ENCODE measurements around the gene POLR2I.
"Not testable (repeated sequence)": the region's sequence is repeated elsewhere in the genome, so short reads cannot be mapped to it uniquely, and the experiment has no call there.

Gene POLR2I

DNA sequence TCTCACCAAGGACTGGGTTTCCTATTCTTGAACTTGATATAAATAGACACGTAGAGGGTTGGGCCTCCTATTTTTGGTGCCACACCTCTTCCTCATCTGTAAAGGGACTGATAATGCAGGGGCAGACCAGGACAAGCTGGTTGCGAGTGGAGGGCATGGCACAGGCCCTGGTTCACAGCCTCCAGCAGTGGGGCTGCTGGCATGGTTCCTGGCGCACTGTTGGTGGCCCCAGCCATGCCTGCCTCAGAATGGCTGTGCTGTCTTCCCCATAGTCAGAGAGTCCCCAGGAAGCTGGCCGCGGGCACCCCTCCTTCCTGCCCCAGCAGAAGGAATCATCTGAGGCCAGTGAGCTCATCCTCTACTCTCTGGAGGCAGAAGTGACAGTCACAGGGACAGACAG lies 14.2 kb downstream of the POLR2I start:
- DNase-seq (ENCODE audit: low spot score), result no peak

DNA sequence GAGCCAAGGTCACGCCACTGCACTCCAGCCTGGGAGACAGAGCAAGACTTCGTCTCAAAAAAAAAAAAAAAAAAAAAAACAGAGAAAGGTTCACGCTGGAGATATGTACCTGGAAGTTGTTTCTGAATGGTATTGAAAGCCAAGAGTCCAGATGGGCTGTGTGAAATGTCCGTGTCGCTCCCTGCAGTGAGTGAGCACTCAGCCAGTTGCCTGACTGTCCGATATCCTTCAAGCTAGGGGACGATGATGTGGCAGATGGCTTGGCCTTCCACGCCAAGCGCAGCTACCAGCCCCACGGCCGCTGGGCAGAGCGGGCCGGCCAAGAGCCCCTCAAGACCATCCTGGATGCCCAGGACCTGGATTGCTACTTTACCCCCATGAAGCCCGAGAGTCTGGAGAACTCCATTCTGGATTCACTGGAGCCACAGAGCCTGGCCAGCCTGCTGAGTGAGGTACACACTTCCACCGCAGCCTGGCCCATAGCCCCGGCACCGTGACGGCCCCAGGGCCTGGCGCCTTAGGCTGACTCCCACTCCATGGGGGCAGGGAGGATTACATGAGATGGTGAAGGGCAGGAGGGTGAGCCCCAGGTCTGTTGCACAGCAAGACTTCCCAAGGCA lies 15.4 kb downstream of the POLR2I start:
- DNase-seq (ENCODE audit: low spot score), result no peak

DNA sequence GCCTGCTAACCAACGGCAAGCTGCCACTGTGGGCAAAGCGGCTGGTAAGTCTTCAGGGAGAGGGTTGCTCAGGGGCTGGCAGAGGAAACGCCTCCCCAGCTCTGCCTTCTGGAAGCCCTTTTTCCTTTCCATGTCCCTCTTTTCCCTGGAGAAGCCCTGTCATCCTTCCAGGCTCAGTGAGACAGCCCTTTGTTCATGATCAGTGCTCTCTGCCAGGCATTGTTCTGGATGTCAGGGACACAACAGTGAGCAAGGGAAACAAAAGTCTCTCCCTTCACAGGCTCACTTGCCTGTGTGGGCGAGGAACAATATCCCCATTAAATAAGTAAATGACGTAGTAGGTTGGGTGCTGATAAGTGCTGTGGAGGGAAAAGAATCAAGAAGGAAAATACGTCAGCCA lies 17.6 kb downstream of the POLR2I start:
- DNase-seq (ENCODE audit: low spot score), result no peak

DNA sequence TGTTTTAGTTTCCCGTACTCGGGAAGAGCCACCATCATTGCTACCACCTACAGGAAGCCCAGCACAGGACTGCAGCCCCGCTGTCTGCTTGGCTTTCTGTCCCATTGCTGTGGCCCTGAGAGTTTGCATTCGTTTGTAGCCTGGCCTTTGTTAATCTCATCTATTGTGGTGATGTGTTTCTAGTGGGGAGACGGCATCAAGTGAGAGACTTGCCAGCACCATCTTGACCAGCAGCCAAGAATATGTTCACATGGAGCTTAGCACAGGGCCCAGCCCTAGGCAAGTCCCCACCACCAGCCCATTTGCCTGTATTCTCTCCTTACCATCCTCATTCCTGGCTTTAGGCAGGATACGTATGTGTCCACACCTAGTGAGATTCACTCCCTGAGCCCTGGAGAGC lies 21.0 kb downstream of the POLR2I start:
- no peak for DNase-seq (ENCODE audit: low spot score)

- DNase-seq (ENCODE audit: low spot score), result no peak
Observed at GRCh38 chr19:36093146-36093662, 21.5 kb downstream of the POLR2I start.

DNA sequence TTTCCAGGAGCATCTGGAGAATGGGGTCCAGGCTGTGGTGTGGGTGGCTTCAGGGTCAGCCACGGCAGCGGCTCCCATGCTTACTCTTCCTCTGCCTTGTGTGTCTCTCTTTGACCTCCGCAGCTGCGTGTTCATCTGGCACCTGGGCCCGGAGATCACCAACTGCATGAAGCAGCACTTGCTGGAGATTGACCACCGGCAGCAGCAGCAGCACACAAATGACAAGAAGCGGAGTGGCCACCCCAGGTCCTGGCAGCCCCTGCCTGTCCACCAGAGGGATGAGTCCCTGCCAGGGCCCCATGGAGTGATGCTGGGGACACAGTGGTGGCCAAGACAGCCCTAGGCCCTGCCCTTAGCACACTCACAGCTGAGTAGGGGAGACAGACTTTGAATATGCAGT lies 22.1 kb downstream of the POLR2I start:
- DNase-seq (ENCODE audit: low spot score), result no peak

- DNase-seq (ENCODE audit: low spot score), result no peak
Observed at GRCh38 chr19:36090910-36091695, 23.6 kb downstream of the POLR2I start.

DNA sequence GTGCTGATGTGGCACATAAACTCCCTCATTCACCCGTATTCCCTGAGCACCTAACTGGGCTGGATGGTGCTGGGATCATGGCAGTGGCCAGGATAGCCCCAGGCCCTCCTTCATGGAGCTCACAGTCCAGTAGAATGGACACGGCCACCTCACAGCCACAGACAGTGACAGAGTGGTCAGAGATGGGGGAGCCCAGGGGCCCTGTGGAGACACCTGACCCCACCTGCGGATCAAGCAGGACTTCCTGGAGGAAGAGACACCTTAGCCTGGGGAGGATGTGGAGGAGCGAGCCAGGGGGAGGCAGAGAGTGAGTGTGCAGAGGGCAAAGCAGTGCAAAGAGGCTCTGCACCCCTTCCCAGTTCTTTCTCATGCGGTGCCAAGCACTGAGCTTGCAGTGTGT lies 24.8 kb downstream of the POLR2I start:
- no peak for DNase-seq (ENCODE audit: low spot score)

- DNase-seq (ENCODE audit: low spot score), result no peak
Observed at GRCh38 chr19:36086326-36086725, 28.3 kb downstream of the POLR2I start.

- DNase-seq (ENCODE audit: low spot score), result no peak
Observed at GRCh38 chr19:36084231-36085009, 30.3 kb downstream of the POLR2I start.

- no peak for DNase-seq (ENCODE audit: low spot score)
Observed at GRCh38 chr19:36082916-36083315, 31.8 kb downstream of the POLR2I start.

- peak; percentile 18 for DNase-seq (ENCODE audit: low spot score)
Observed at GRCh38 chr19:36081894-36082293, 32.8 kb downstream of the POLR2I start.

- peak; percentile 12 for DNase-seq (ENCODE audit: low spot score)
Observed at GRCh38 chr19:36081385-36081784, 33.3 kb downstream of the POLR2I start.

- no peak for DNase-seq (ENCODE audit: low spot score)
Observed at GRCh38 chr19:36079389-36079945, 35.2 kb downstream of the POLR2I start.

DNA sequence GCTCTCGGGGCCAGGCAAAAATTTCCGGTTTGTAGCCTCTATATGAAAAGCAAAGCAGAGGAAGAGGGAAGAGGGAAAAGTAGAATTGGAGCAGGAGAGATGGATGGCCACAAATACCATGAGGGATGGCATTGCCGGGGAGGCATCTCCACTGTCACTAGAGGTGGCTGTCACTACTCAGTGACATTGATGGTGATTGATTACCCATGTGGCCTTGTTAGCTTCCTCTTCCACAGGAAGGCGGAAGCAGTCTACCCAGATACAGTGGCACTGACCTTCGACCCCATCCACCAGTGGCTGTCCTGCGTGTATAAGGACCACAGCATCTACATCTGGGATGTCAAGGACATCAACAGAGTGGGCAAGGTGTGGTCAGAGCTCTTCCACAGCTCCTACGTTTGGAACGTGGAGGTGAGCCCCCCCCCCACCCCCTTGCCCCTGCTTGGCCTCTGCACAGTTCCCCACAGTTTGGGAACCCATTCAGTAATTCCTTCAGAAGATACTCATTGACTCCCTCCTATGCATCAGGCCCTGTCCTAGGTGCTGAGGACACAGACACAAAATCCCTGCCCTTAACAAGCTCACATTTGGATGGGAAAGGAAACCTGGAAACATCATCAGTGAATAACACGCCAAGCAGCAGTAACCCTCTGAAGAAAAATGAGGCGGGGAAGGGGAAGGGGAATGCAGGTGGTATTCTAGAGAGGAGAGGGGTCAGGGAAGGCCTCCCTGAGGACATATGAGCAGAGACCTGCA lies 41.4 kb downstream of the POLR2I start:
- no peak for DNase-seq (ENCODE audit: low spot score)

DNA sequence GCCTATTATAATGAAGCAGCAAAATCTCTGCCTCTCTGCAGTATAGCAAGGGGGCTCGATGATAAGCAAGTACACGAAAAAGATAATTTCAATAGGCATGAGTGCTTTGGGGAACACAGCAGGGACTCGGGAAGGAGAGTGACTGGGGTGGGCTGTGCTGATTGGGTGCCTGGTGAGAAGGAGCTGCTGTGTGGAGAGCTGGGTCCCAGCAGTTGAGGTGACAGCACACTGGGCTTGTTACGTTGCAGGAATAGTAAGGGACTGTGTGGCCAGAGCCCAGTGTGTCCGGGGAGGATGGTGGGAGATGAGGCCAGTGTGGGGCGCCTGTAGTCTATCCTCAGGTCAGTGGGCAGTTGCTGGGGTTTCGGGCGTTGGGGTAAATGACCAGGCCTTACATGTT lies 42.6 kb downstream of the POLR2I start:
- no peak for DNase-seq (ENCODE audit: low spot score)

DNA sequence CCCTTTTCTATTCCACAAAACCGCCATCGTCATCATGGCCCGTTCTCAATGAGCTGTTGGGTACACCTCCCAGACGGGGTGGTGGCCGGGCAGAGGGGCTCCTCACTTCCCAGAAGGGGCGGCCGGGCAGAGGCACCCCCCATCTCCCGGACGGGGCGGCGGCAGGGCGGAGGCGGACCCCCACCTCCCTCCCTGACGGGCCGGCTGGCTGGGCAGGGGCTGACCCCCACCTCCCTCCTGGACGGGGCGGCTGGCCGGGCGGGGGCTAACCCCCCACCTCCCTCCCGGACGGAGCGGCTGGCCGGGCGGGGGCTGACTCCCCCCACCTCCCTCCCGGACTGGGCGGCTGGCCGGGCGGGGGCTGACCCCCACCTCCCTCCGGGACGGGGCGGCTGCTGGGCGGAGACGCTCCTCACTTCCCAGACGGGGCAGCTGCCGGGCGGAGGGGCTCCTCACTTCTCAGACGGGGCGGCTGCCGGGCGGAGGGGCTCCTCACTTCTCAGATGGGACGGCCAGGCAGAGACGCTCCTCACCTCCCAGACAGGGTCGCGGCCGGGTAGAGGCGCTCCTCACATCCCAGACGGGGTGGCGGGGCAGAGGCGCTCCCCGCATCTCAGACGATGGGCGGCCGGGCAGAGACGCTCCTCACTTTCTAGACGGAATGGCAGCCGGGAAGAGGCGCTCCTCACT lies 45.7 kb downstream of the POLR2I start:
- not testable (repeated sequence) for DNase-seq (ENCODE audit: low spot score)

DNA sequence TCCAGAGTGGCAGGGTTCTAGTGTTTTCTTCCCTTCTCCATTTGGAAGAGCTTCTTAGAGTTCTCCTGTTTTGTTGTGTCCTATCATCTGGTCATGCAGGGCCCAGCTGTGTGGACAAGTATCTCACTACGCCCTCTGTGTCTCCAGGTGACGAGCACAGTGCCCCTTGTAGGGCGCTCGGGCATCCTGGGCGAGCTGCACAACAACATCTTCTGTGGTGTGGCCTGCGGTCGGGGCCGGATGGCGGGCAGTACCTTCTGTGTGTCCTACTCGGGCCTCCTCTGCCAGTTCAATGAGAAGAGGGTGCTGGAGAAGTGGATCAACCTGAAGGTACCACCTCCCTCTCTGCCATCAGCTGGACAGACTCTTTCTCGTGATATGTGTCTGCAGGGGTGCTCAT lies 47.0 kb downstream of the POLR2I start:
- DNase-seq (ENCODE audit: low spot score), result no peak

GRCh38 chr19:36064826-36065225 lies 49.8 kb downstream of the POLR2I start:
- DNase-seq (ENCODE audit: low spot score), result no peak

All from kidney tubule cell (primary cell).